ENCODE results near the gene TBL1XR1.

- no peak for TF ChIP-seq CTCF (IDR thresholded peaks at IDR 0.05)
- TF ChIP-seq POLR2A (IDR thresholded peaks at IDR 0.05), result no peak
These were observed 202.1 kb downstream of the TBL1XR1 start for GRCh38 chr3:176994891-176995781.

Measured in prostate gland (tissue), 2 donors.